ENCODE measurements around the gene ARPC4. TPM values are rescaled to one million over a fixed set of nuclear protein-coding genes. Genes with fewer than 3 reads are reported as not detected.
A peak's percentile ranks its signal among the peaks of the same experiment; 100 is the strongest.
"Not testable (repeated sequence)": the region's sequence is repeated elsewhere in the genome, so short reads cannot be mapped to it uniquely, and the experiment has no call there.

The ARPC4 gene
- polyA plus RNA-seq, 5 donors, result 93.6 to 118 (median 105) TPM

GRCh38 chr3:9769012-9769411 lies 23.9 kb upstream of the ARPC4 start:
- DNase-seq, result no peak

GRCh38 chr3:9769426-9770275 lies 23.2 kb upstream of the ARPC4 start, which contains the start of gene CAMK1:
Gene CAMK1 (minus strand): TSS chr3:9769947. CDS start chr3:9767749, 2,198 bp downstream.
- DNase-seq, result peak; percentile 71 to 76

GRCh38 chr3:9770276-9770812 lies 22.5 kb upstream of the ARPC4 start:
- peak; percentile 90 to 91 for DNase-seq

GRCh38 chr3:9771007-9771406 lies 21.9 kb upstream of the ARPC4 start:
- DNase-seq, result not testable (repeated sequence)

- DNase-seq, result no peak
Observed at GRCh38 chr3:9776896-9777693, 15.8 kb upstream of the ARPC4 start.

GRCh38 chr3:9777694-9778021 lies 15.2 kb upstream of the ARPC4 start:
- no peak for DNase-seq

- DNase-seq, result no peak
Observed at GRCh38 chr3:9778143-9779074, 14.5 kb upstream of the ARPC4 start.

GRCh38 chr3:9779075-9779593 lies 13.7 kb upstream of the ARPC4 start:
- no peak for DNase-seq

GRCh38 chr3:9779721-9780457 lies 13.0 kb upstream of the ARPC4 start:
- DNase-seq, result no peak

- no peak for DNase-seq
Observed at GRCh38 chr3:9780458-9780812, 12.4 kb upstream of the ARPC4 start.

- no peak for DNase-seq
Observed at GRCh38 chr3:9780910-9781309, 12.0 kb upstream of the ARPC4 start.

GRCh38 chr3:9781551-9781950 lies 11.3 kb upstream of the ARPC4 start:
- no peak for DNase-seq

- DNase-seq, result no peak
Observed at GRCh38 chr3:9781978-9782603, 10.8 kb upstream of the ARPC4 start.

GRCh38 chr3:9782770-9783169 lies 10.1 kb upstream of the ARPC4 start:
- DNase-seq, result no peak

- no peak for DNase-seq
Observed at GRCh38 chr3:9783954-9784353, 8.9 kb upstream of the ARPC4 start.

GRCh38 chr3:9784965-9785364 lies 7.9 kb upstream of the ARPC4 start:
- DNase-seq, result no peak

GRCh38 chr3:9785602-9786001 lies 7.3 kb upstream of the ARPC4 start:
- DNase-seq, result no peak

GRCh38 chr3:9786209-9786739 lies 6.6 kb upstream of the ARPC4 start:
- no peak for DNase-seq

- no peak for DNase-seq
Observed at GRCh38 chr3:9786825-9787669, 5.8 kb upstream of the ARPC4 start.
